Stimulated activated CD4-positive, alpha-beta T cell treated with anti-CD3 and anti-CD28 coated beads, Interleukin-12 subunit alpha, Interleukin-12 subunit beta, amount 100 ng/mL, for 48 hours (primary cell): ENCODE measurements around the gene PAX5.
A peak's percentile ranks its signal among the peaks of the same experiment; 100 is the strongest.

ENCODE experiments used
- DNase-seq, 3 donors: peaks; one replicate each; pipeline ENCODE4 v3.0.0-alpha.2; 2020; ENCODE audit warnings: low read depth in 2 of 3, low spot score in 1 of 3

The PAX5 gene

GRCh38 chr9:36935332-36935731 lies 98.7 kb downstream of the PAX5 start:
- no peak for DNase-seq

- no peak for DNase-seq
Measured at GRCh38 chr9:36934478-36935065, 99.5 kb downstream of the PAX5 start.

DNA sequence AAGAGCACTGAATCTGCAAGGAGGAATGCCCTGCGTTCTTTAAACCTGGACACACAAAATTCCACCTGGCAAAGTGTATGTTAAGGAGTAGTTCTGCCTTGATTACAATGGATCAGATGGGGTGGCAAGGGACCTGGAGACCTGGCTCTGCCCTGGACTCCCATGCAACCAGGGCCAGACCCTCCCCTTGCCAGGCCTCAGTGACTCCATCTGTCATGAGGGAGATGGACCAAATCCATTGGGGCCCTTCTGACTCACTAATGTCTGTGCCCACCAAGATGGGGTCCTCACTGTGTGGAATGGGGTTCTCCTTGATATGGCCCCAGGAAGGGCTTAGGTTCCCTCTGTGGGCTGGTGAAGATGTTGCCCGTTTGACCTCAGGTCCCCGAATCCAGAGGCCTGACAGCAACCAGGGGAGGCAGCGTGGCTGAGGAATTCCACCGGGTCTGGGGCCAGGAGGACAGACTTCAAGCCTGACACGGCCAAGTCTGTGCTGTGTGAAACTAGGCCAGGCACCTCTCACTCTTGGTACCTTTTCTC lies 100.3 kb downstream of the PAX5 start:
- DNase-seq: no peak

DNA sequence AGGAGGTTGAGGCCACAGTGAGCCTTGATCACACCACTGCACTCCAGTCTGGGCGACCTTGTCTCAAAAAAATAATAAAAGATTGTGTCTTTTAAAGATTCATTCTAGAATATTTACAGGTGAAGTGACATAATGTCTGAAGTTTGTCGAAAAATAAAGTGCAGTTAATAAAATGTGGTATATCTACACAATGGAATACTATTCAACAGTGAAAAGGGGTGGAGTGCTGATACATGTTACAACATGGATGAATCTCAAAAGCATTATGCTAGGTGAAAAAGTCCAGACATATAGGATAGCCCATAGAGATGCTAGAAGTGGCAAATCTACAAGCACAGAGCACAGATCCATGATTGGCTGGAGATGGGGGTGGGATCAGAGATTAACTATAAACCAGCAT lies 101.9 kb downstream of the PAX5 start:
- no peak for DNase-seq

GRCh38 chr9:36930941-36931340 lies 103.1 kb downstream of the PAX5 start:
- DNase-seq: no peak

DNA sequence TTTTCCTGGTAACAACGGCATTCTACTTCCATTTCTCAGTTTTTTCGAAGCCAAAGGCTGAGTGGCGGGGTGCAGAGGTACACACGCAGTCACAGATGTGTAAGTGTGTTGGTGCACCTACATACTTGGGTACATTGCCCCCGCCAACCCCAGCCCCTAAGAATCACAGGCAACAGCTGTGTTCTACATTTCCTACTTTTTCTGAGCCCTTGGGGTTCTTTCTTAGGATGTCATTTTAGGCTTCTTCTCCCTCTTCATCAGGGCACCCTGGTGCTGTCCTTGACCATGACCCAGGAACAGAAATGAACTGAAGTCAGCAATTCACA lies 104.8 kb downstream of the PAX5 start:
- no peak for DNase-seq

DNA sequence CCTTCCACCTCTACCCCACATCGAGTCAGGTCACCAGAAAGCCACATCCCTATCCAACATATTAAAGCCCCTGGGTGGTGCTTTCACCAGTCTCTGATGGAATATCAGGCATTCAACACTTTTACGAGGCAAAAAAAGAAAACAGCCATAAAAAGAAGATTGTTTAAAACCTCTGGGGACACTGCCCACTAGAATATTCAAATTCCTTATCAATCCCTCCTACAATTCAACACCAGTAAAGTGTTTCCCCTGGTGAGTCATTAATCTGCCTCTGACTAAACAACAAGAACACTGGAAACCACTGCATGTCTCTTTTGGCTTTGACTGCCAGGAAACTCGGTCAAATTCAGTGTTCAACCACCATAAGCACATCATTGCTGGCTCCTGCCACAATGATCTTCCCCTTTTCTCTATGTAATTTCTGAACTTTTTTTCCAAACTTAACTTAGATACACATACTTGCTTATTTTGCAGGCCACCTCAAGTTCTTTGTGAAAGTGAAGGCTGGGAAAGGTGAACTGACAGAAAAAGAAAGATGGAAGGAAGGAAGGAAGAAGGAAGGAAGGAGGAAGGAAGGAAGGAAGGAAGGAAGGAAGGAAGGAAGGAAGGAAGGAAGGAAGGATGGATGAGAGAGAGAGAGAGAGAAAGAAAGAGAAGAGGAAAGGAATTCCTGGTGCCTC lies 105.3 kb downstream of the PAX5 start:
- peak in 2 of 3 donors; percentile 32 to 41 for DNase-seq

DNA sequence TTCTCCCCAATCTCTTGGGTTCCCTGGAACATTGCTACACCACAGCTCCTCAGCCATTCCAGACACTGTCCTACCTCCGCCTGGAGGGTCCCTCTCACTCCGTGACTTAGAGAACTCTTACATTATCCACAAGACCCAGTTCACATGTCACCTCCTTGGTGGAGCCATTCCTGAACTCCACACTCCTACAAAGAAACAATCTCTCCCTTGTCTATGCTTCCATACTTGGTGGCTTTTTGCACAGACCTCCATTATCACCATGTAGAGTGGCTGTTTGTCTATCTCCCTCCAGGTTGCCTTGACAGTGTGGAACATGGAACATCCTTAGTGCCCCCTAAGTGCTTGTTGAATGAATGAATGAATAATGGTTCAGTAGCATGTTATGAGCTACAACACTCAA lies 105.9 kb downstream of the PAX5 start:
- no peak for DNase-seq

- DNase-seq: no peak
Measured at GRCh38 chr9:36924757-36925432, 109.2 kb downstream of the PAX5 start.

GRCh38 chr9:36924071-36924470 lies 110.0 kb downstream of the PAX5 start:
- peak in 1 of 3 donors; percentile 30 for DNase-seq

DNA sequence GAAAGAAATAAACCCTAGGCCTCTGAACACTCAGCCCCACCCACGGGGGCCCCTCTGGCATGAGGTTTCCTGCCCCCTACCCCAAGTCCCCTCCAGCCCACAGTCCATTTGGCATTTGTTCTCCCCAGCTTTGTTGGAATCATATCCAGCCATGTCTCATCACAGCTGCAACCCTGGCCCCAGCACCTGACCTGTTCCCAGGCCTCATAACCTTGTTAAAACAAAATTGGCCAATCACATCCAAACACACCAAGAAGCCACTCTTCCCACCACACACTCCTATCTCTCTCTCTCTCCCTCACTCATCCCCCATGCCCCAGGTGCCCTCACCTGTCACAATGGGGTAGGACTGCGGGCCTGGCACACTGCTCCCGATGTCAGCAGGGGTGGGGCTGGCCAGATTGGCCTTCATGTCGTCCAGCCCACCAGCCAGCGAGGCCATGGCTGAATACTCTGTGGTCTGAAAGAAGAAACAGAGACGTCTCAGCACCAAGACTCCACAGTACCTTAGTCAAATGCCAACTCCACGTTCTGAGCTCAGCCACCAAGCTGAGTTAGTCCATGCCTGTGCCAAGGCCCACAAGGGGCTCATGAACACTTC lies 110.9 kb downstream of the PAX5 start:
- no peak for DNase-seq

DNA sequence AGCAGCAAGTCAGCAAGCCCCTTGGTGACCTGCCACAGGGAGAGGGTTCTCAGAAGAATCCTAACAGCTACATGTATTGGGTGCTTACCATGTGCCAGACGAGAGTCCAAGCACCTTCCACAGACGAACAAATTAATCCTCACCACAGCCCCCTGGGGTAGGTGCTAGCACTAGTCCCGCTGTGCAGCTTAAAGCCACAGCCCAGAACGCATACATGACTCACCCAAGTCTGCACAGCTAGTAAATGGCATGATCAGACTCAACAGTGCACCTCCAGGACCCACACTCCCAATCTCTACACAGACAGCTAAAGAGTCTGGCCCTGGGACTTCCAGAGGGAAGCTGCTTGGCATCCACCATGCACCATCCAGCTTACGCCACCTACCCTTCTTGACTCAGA lies 111.5 kb downstream of the PAX5 start:
- no peak for DNase-seq

DNA sequence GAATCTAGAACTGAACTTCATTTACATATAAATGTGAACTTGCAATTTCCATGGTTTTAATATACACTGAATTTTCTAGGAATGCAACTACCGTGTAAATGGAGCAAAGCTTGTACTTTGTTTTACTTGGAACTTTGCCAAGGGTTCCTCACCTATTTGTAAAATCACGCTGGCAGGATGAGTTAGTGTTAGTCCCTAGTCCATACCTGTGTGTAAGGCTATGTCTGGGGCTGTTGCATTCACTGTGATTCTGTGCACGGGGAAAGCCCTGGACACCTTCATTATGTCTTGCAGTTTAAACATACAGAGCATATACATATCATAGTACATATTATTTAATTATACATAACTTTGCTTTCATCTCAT lies 119.9 kb downstream of the PAX5 start:
- DNase-seq: no peak

GRCh38 chr9:36913393-36914211 lies 120.5 kb downstream of the PAX5 start:
- no peak for DNase-seq

DNA sequence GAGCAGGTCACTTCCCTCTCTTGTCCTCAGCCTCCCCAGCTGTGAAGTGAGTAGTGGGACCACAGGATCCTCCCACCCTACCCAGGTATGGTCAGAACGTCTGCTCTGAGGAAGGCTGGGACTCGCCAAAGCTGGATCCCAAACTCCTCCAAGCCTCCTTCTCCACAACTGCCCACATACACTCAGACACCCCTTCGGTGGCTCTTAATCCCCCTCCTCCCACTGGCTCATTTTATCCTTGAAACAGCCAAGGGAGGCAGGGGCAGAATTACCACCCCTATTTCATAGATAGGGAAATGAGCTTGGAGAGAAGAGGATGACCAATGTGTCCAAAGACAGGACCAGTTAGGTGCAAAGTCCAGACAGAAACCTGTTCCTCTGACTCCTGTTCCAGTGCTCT lies 121.4 kb downstream of the PAX5 start:
- no peak for DNase-seq

GRCh38 chr9:36911601-36912412 lies 122.3 kb downstream of the PAX5 start:
- no peak for DNase-seq

GRCh38 chr9:36911037-36911436 lies 123.0 kb downstream of the PAX5 start:
- no peak for DNase-seq

DNA sequence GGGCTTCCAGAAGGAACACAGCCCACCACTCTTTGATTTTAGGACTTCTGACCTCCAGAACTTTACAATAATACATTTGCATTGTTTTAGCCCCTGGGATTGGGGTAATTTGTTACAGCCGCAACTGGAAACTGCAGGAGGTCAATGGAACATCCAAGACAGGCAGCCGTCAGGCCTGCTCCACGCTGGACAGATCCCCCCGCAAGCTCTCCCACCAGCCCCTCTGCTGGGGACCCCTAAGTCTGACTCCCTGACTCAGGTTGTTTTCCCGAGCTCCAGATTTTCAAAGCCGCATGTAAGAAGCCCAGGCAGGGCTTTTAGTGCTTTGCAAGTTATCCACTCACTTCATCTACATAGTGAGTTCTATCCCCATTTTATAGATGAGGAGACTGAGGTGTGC lies 127.6 kb downstream of the PAX5 start:
- no peak for DNase-seq

DNA sequence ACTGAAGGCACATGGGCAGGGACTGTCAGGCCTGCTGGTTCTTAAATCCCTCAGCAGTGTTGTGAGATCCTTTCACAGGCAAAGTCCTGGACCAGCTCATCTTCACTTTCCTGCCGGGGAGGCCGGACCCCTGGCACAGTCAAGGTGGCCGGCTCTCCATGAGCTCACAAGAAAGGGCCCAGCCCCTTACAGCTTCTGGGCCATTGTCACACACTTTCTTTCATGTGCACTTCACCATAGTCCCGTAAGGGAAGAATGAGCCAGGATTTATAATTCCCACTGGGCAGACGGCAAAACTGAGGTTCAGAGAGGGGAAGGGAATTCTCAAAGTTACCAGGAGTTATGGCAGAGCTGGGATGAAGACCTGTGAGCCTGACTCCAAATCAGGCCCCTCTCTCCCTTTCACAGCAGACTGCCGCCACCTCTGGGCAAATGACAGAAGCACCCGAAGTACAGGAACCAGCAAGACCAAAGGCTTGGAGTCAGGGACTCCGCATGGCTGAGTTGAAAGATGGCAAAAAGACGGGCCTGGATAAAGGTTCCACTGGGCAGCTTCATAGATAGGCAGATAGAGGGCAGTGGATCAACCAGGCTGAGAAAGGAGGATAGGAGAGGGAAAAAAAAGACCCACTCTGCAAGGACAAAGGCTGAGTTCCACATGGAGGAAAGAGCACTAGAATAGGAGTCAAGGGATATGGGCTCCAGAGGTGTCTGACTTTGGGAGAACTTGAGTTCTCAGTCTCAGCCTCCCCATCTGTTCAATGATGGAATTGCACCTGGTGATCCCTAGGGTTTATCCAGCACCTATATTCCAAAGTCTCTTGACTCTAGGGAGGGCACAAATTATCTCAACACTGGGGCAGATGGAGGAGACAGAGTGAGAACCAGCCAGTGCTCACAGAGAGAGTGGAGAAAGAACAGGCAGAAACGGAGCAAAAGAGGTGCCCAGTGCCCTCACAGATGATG lies 128.7 kb downstream of the PAX5 start:
- no peak for DNase-seq
